Right renal cortex interstitium (tissue), 3 donors: ENCODE data around the gene PLA2G6. TPM values are rescaled to one million over a fixed set of nuclear protein-coding genes. Genes with fewer than 3 reads are reported as not detected.

ENCODE experiments used
- polyA plus RNA-seq, 3 donors: library from polyadenylated mRNA; unstranded; fragments of 120-200 nt; gene quantifications; one replicate each; pipeline ENCODE4 v1.2.1, GENCODE V29; 2013; ENCODE audit not compliant: insufficient read length in 3 of 3

The PLA2G6 gene
- polyA plus RNA-seq, 3 donors = 29.3 to 42.3 (median 29.9) TPM

Other genes starting within 250 kb of the PLA2G6 start
- gene C22orf23, start 228.2 kb downstream of the PLA2G6 start, polyA plus RNA-seq = 1 to 10 TPM; 5.8 to 6.5 (median 5.9) TPM
- 10 to 100 TPM; 66.2 to 78.4 (median 72.5) TPM for gene POLR2F, start 228.1 kb downstream of the PLA2G6 start, polyA plus RNA-seq
- gene SOX10, start 197.3 kb downstream of the PLA2G6 start, polyA plus RNA-seq = under 1 TPM; 0.46 to 0.86 (median 0.62) TPM
- 10 to 100 TPM; 26.6 to 32.0 (median 28.1) TPM for gene PICK1, start 124.4 kb downstream of the PLA2G6 start, polyA plus RNA-seq
- 1 to 10 TPM in 1 of 3 donors, under 1 TPM in 2; 0.24 to 1.0 (median 0.76) TPM for gene SLC16A8, start 97.6 kb downstream of the PLA2G6 start, polyA plus RNA-seq
- 1 to 10 TPM; 4.3 to 4.8 (median 4.3) TPM for gene BAIAP2L2, start 71.1 kb downstream of the PLA2G6 start, polyA plus RNA-seq
- 1 to 10 TPM; 2.3 to 2.5 (median 2.5) TPM for gene MAFF, start 20.2 kb upstream of the PLA2G6 start, polyA plus RNA-seq
- gene TMEM184B, start 91.2 kb upstream of the PLA2G6 start, polyA plus RNA-seq = 10 to 100 TPM; 38.6 to 43.2 (median 39.8) TPM
- 100 to 1,000 TPM; 101 to 111 (median 107) TPM for gene CSNK1E, start 135.6 kb upstream of the PLA2G6 start, polyA plus RNA-seq